Lower leg skin (tissue), 3 donors: ENCODE results near the gene SCAPER.

Experiments
- CTCF ChIP-seq, 3 donors: fragments of 450-650 bp; IDR thresholded peaks; one replicate each; pipeline ENCODE4 v1.5.1; 2016; ENCODE audit warnings: antibody characterized with exemption in 3 of 3, mild to moderate bottlenecking in 3 of 3, moderate library complexity in 2 of 3
- POLR2A ChIP-seq, 2 donors: fragments of 450-650 bp; IDR thresholded peaks; one replicate each; pipeline ENCODE4 v1.6.1; 2016 to 2017; ENCODE audit warnings: antibody characterized with exemption in 2 of 2, mild to moderate bottlenecking in 1 of 2, moderate library complexity in 1 of 2

GRCh38 chr15:76363251-76363650, 541.9 kb downstream of the SCAPER start:
- no peak for TF ChIP-seq CTCF (IDR thresholded peaks at IDR 0.05)
- TF ChIP-seq POLR2A (IDR thresholded peaks at IDR 0.05): no peak
